H1 (cell line): ENCODE results near the gene TAOK1. TPM values are rescaled to one million over a fixed set of nuclear protein-coding genes. Genes with fewer than 3 reads are reported as not detected.

Experiments used
- CTCF ChIA-PET: fragments of 300-600 bp; sonication (Branson Sonifier 250); formaldehyde crosslinking; loops from one replicate; lab custom pipeline; 2021; ENCODE audit not compliant: partially characterized antibody; lab: Charles Lee
- POLR2A ChIA-PET: fragments of 300-600 bp; sonication (Branson Sonifier 250); formaldehyde crosslinking; loops from one replicate; lab custom pipeline; 2021; ENCODE audit warnings: inconsistent platforms; ENCODE audit not compliant: partially characterized antibody; lab: Charles Lee
- DNase-seq, 2 experiments: peaks; one replicate each; pipeline versions ENCODE4 v3.0.0 to v3.0.0-alpha.2; 2010 to 2022; ENCODE audit warnings: low spot score in 2 of 2, low read depth in 1 of 2, mixed read lengths in 1 of 2
- FAIRE-seq: peaks from 2 replicates; lab custom pipeline; 2011; peaks lifted over from hg19 to GRCh38; lab: Jason Lieb, UNC
- H2AFZ ChIP-seq: 2 replicates; pipeline ENCODE4 v1.8.1; 2012; ENCODE audit warnings: low read length, inconsistent platforms
- H2AK5ac ChIP-seq: 2 replicates; pipeline ENCODE4 v1.6.1; 2013; ENCODE audit warnings: low read depth, low read length
- H2BK120ac ChIP-seq: replicated peaks from 2 replicates; pipeline ENCODE3; 2013; ENCODE audit warnings: low read depth, low read length, inconsistent platforms
- H2BK12ac ChIP-seq: 2 replicates; pipeline ENCODE4 v1.6.1; 2013; ENCODE audit warnings: low read depth, low read length
- H2BK15ac ChIP-seq: 2 replicates; pipeline ENCODE4 v1.6.1; 2013; ENCODE audit warnings: low read length
- H2BK20ac ChIP-seq: 2 replicates; pipeline ENCODE4 v1.6.1; 2013; ENCODE audit warnings: low read length
- H2BK5ac ChIP-seq: 2 replicates; pipeline ENCODE4 v1.6.1; 2013; ENCODE audit warnings: low read depth, low read length
- H3K14ac ChIP-seq: 2 replicates; pipeline ENCODE4 v1.6.1; 2013; ENCODE audit warnings: inconsistent platforms; ENCODE audit not compliant: insufficient read length
- H3K18ac ChIP-seq: 2 replicates; pipeline ENCODE4 v1.6.1; 2013; ENCODE audit warnings: low read length; ENCODE audit errors: extremely low read depth
- H3K23ac ChIP-seq: 2 replicates; pipeline ENCODE4 v1.6.1; 2013; ENCODE audit warnings: inconsistent platforms; ENCODE audit not compliant: insufficient read length
- H3K23me2 ChIP-seq: 2 replicates; pipeline ENCODE4 v1.6.1; 2013; ENCODE audit warnings: low read depth, low read length
- H3K27ac ChIP-seq: 2 replicates; pipeline ENCODE4 v1.6.1; 2011; ENCODE audit warnings: low read depth, low read length, inconsistent platforms
- H3K27me3 ChIP-seq, 4 experiments: replicated peaks in 1 of 4; 1 replicate in 1 of 4; 2 replicates in 3 of 4; pipeline versions ENCODE4 v1.6.1 to v1.8.1; 2011 to 2013; ENCODE audit warnings: low read length in 3 of 4, mild to moderate bottlenecking in 3 of 4, inconsistent platforms in 2 of 4, mixed read lengths in 2 of 4, moderate library complexity in 1 of 4; ENCODE audit not compliant: control insufficient read depth in 3 of 4, insufficient read depth in 3 of 4; ENCODE audit errors: extremely low read depth in 1 of 4
- H3K36me3 ChIP-seq, 4 experiments: 2 replicates each; pipeline versions ENCODE4 v1.6.1 to v1.8.1; 2011 to 2013; ENCODE audit warnings: mild to moderate bottlenecking in 4 of 4, low read length in 3 of 4, moderate library complexity in 2 of 4, control low read depth in 1 of 4, inconsistent platforms in 1 of 4; ENCODE audit not compliant: insufficient read depth in 4 of 4, control insufficient read depth in 2 of 4
- H3K4ac ChIP-seq: replicated peaks from 2 replicates; pipeline ENCODE3; 2013; ENCODE audit warnings: low read length, low read depth, mixed read lengths, inconsistent platforms; ENCODE audit not compliant: insufficient read length
- H3K4me1 ChIP-seq, 4 experiments: replicated peaks in 1 of 4; 1 replicate in 1 of 4; 2 replicates in 3 of 4; pipeline versions ENCODE4 v1.6.1 to v1.8.1; 2011 to 2013; ENCODE audit warnings: low read length in 3 of 4, inconsistent platforms in 2 of 4, mixed read lengths in 1 of 4; ENCODE audit not compliant: insufficient read depth in 4 of 4, control insufficient read depth in 3 of 4
- H3K4me2 ChIP-seq, 2 experiments: 2 replicates each; pipeline versions ENCODE4 v1.6.1 to v1.8.1; 2011 to 2013; ENCODE audit warnings: low read depth in 2 of 2, low read length in 2 of 2, control low read depth in 1 of 2, inconsistent platforms in 1 of 2, mild to moderate bottlenecking in 1 of 2; ENCODE audit not compliant: insufficient read depth in 1 of 2
- H3K4me3 ChIP-seq, 4 experiments: fragments of 200-600, 300-600 bp in 1 of 4; sonication (generic), shearing (Covaris generic), sonication (Bioruptor Twin) in 1 of 4; 2 replicates each; pipeline versions ENCODE4 v1.5.1 to v1.8.1; 2011 to 2016; ENCODE audit warnings: low read length in 4 of 4, low read depth in 3 of 4, control low read depth in 2 of 4, inconsistent platforms in 2 of 4, mild to moderate bottlenecking in 2 of 4, mixed read lengths in 1 of 4, moderate library complexity in 1 of 4; ENCODE audit not compliant: insufficient read depth in 2 of 4; ENCODE audit errors: extremely low read depth in 1 of 4
- H3K56ac ChIP-seq: replicated peaks from 2 replicates; pipeline ENCODE3; 2013; ENCODE audit warnings: low read depth, mild to moderate bottlenecking, mixed read lengths, low read length, inconsistent platforms; ENCODE audit not compliant: insufficient read length
- H3K79me1 ChIP-seq: 2 replicates; pipeline ENCODE4 v1.6.1; 2013; ENCODE audit warnings: low read depth, low read length, control low read depth
- H3K79me2 ChIP-seq, 2 experiments: 2 replicates each; pipeline versions ENCODE4 v1.6.1 to v1.8.1; 2012 to 2013; ENCODE audit warnings: low read length in 2 of 2, mild to moderate bottlenecking in 2 of 2, inconsistent platforms in 1 of 2; ENCODE audit not compliant: insufficient read depth in 2 of 2, control insufficient read depth in 1 of 2
- H3K9ac ChIP-seq, 4 experiments: replicated peaks in 1 of 4; 1 replicate in 1 of 4; 2 replicates in 3 of 4; pipeline versions ENCODE4 v1.6.1 to v1.8.1; 2011 to 2013; ENCODE audit warnings: low read depth in 3 of 4, low read length in 3 of 4, control low read depth in 2 of 4, mild to moderate bottlenecking in 2 of 4, moderate library complexity in 2 of 4, inconsistent platforms in 1 of 4; ENCODE audit errors: extremely low read depth in 1 of 4
- H3K9me3 ChIP-seq, 2 experiments: 2 replicates each; pipeline versions ENCODE4 v1.6.1 to v1.8.1; 2012 to 2013; ENCODE audit warnings: mild to moderate bottlenecking in 2 of 2, moderate library complexity in 2 of 2, control low read depth in 1 of 2, inconsistent platforms in 1 of 2, low read depth in 1 of 2, low read length in 1 of 2, mixed read lengths in 1 of 2; ENCODE audit not compliant: insufficient read depth in 2 of 2
- H4K20me1 ChIP-seq, 2 experiments: replicated peaks in 1 of 2; 2 replicates each; pipeline versions ENCODE3 to v1.8.1; 2011 to 2013; ENCODE audit warnings: inconsistent platforms in 2 of 2, low read length in 2 of 2, mild to moderate bottlenecking in 1 of 2; ENCODE audit not compliant: insufficient read depth in 2 of 2, control insufficient read depth in 1 of 2
- H4K5ac ChIP-seq: 2 replicates; pipeline ENCODE4 v1.6.1; 2013; ENCODE audit warnings: low read length, low read depth, mixed read lengths, inconsistent platforms; ENCODE audit not compliant: insufficient read length
- H4K8ac ChIP-seq: 2 replicates; pipeline ENCODE4 v1.8.0; 2013; ENCODE audit warnings: mild to moderate bottlenecking, moderate library complexity, low read length, inconsistent platforms; ENCODE audit not compliant: insufficient read depth; ENCODE audit errors: extremely low read depth
- H4K91ac ChIP-seq: replicated peaks from 2 replicates; pipeline ENCODE3; 2013; ENCODE audit warnings: low read length, mixed read lengths, inconsistent platforms; ENCODE audit not compliant: insufficient read length
- EP300 ChIP-seq, 2 experiments: IDR thresholded peaks; 1 replicate in 1 of 2; 2 replicates in 1 of 2; pipeline ENCODE4 v1.6.1; 2011 to 2012; ENCODE audit warnings: low read depth in 2 of 2, low read length in 2 of 2, mild to moderate bottlenecking in 2 of 2, borderline replicate concordance in 1 of 2, inconsistent platforms in 1 of 2, moderate library complexity in 1 of 2
- GABPA ChIP-seq: IDR thresholded peaks from 2 replicates; pipeline ENCODE4 v1.6.1; 2011; ENCODE audit warnings: mild to moderate bottlenecking, low read length, moderate library complexity, borderline replicate concordance; ENCODE audit not compliant: insufficient read depth
- PHF8 ChIP-seq: fragments of 200-600 bp; sonication (generic); conservative IDR thresholded peaks from 2 replicates; pipeline ENCODE4 v1.7.1; 2012; ENCODE audit warnings: low read depth, mild to moderate bottlenecking, inconsistent platforms, low read length, moderate library complexity
- SUZ12 ChIP-seq: fragments of 200-600 bp; sonication (generic); IDR thresholded peaks from 2 replicates; pipeline ENCODE4 v1.6.1; 2012; ENCODE audit warnings: mild to moderate bottlenecking, inconsistent platforms, low read length, moderate library complexity, mixed read lengths
- YY1 ChIP-seq: IDR thresholded peaks from 2 replicates; pipeline ENCODE4 v1.6.1; 2011; ENCODE audit warnings: low read depth, mild to moderate bottlenecking, low read length
- ZNF274 ChIP-seq: IDR thresholded peaks from 2 replicates; pipeline ENCODE4 v1.7.0; 2012; ENCODE audit warnings: low read length, borderline replicate concordance; ENCODE audit errors: extremely low read depth
- WGBS, 2 experiments: shearing (Covaris generic) in 1 of 2; methylation state at CpG; one replicate each; pipeline versions ENCODE4 v1.1.6 to v1.1.7; 2013 to 2015; ENCODE audit warnings: low lambda C conversion rate in 2 of 2, mixed read lengths in 2 of 2, inconsistent platforms in 1 of 2, low coverage in 1 of 2, missing lambda C conversion rate in 1 of 2; ENCODE audit not compliant: insufficient replicate concordance in 2 of 2, insufficient coverage in 1 of 2, insufficient read length in 1 of 2; ENCODE audit errors: extremely low coverage in 1 of 2, missing lambda C conversion rate in 1 of 2; 5-methylcytosine and 5-hydroxymethylcytosine counted together
- polyA plus RNA-seq, 7 experiments: library from polyadenylated mRNA; depleted of rRNA in 3 of 7; stranded (reverse) in 5 of 7; unstranded in 2 of 7; fragments of >200 nt in 5 of 7; fragments of 200-250 nt in 2 of 7; gene quantifications; 1 replicate in 5 of 7; 2 replicates in 1 of 7; 4 replicates in 1 of 7; pipeline versions ENCODE4 v1.2.1 to v1.2.3, GENCODE V29; 2011 to 2013; ENCODE audit warnings: missing spikeins in 2 of 7, mixed read lengths in 2 of 7
- total RNA-seq: library from RNA; stranded (reverse); fragmentation: NEBNext Ultra II Directional; extraction: Animal tissue kit (Norgen Biotek cat#: 25700); gene quantifications from 2 replicates; pipeline ENCODE4 v1.2.1, GENCODE V29; 2021
- TF ChIP-seq, protein P1 (sequence below), 3 experiments: IDR thresholded peaks; 1 replicate in 2 of 3; 2 replicates in 1 of 3; pipeline versions ENCODE4 v1.5.1 to v1.6.1; 2011; ENCODE audit warnings: low read length in 3 of 3, mild to moderate bottlenecking in 3 of 3, inconsistent platforms in 2 of 3, low read depth in 1 of 3, moderate library complexity in 1 of 3; ENCODE audit not compliant: insufficient read depth in 1 of 3; ENCODE audit errors: control extremely low read depth in 1 of 3
- TF ChIP-seq, protein P2 (sequence below): IDR thresholded peaks from 2 replicates; pipeline ENCODE4 v1.6.1; 2012; ENCODE audit warnings: low read length, inconsistent platforms

TAOK1 gene
- total and polyA plus RNA-seq, 2 of the 8 experiments (the other 6 are each of a cell fraction or from before 2014, with no cell fraction given): 12.2 to 90.6 TPM

DNA sequence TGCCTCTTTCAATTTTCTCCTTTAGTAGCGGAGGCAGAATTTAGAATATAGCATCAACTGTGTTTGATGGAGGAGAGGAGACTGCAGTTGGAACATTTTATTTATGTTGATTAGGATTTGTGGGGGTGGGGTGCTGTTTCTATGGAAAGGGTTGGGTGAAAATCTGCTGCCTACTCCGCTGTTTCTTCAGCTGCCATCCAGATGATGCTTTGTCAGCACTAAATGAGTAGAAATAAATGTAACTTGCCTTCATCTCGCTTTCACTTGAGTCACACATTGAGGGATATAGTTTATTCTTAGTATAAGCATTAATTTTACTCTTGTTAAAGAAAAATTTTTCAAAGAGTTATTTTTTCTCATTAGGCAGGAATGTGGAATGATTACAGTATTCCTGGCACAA lies 134.5 kb downstream of the TAOK1 start:
- POLR2A ChIA-PET: no interaction called here
- H3K4me3 ChIP-seq: no peak overlapping the region
- no peak for FAIRE-seq

More for the DNA sequence above, 134.5 kb downstream of the TAOK1 start:
- CTCF ChIA-PET: interaction anchor here (1.0 to 2.9 kb wide), 3 partner anchors 11 to 155 kb away, joined by 3 to 20 read pairs (median 3); no protein-coding TSS in a partner anchor
- Histone ChIP-seq H2BK12ac (no peak overlapping the region), H3K14ac (no peak overlapping the region), H4K5ac (no peak overlapping the region), H2BK15ac (no peak overlapping the region), H3K27me3 (no peaks in the 10 kb centered on the region), H2BK120ac (no peak overlapping the region), H3K79me2 (no peaks in the 10 kb centered on the region), H4K8ac (no peak overlapping the region), H3K4me2 (no peak overlapping the region), H3K9ac (no peak overlapping the region)
- DNase-seq: no peak
- WGBS, 2 experiments: 86% methylated on average over 3 of the region's 3 CpGs; no CpG with 5 or more reads in 1 of the 2 experiments
- TF ChIP-seq, protein P1, sequence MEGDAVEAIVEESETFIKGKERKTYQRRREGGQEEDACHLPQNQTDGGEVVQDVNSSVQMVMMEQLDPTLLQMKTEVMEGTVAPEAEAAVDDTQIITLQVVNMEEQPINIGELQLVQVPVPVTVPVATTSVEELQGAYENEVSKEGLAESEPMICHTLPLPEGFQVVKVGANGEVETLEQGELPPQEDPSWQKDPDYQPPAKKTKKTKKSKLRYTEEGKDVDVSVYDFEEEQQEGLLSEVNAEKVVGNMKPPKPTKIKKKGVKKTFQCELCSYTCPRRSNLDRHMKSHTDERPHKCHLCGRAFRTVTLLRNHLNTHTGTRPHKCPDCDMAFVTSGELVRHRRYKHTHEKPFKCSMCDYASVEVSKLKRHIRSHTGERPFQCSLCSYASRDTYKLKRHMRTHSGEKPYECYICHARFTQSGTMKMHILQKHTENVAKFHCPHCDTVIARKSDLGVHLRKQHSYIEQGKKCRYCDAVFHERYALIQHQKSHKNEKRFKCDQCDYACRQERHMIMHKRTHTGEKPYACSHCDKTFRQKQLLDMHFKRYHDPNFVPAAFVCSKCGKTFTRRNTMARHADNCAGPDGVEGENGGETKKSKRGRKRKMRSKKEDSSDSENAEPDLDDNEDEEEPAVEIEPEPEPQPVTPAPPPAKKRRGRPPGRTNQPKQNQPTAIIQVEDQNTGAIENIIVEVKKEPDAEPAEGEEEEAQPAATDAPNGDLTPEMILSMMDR (IDR thresholded peaks at IDR 0.05; ENCODE audit: control extremely low read depth in 1 of 3, insufficient read depth in 1 of 3, low read depth in 1 of 3, low read length in 3 of 3): no peak
- TF ChIP-seq SUZ12 (no peak), GABPA (no peak), ZNF274 (no peak), PHF8 (no peak), YY1 (no peak), EP300 (IDR thresholded peaks at IDR 0.05; ENCODE audit: borderline replicate concordance in 1 of 2, low read depth in 2 of 2, low read length in 2 of 2) (no peak)
- TF ChIP-seq, protein P2, sequence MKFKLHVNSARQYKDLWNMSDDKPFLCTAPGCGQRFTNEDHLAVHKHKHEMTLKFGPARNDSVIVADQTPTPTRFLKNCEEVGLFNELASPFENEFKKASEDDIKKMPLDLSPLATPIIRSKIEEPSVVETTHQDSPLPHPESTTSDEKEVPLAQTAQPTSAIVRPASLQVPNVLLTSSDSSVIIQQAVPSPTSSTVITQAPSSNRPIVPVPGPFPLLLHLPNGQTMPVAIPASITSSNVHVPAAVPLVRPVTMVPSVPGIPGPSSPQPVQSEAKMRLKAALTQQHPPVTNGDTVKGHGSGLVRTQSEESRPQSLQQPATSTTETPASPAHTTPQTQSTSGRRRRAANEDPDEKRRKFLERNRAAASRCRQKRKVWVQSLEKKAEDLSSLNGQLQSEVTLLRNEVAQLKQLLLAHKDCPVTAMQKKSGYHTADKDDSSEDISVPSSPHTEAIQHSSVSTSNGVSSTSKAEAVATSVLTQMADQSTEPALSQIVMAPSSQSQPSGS: no peak
- TF ChIP-seq, all 59 proteins: peak for 0
- H2BK20ac ChIP-seq: no peak overlapping the region
- no peak overlapping the region for H3K4ac ChIP-seq
- no peak overlapping the region for H3K27ac ChIP-seq
- no peaks in the 10 kb centered on the region for H3K9me3 ChIP-seq
- H3K23me2 ChIP-seq: no peaks in the 10 kb centered on the region
- H3K56ac ChIP-seq: no peak overlapping the region
- no peaks in the 10 kb centered on the region for H4K20me1 ChIP-seq
- no peak overlapping the region for H2AK5ac ChIP-seq
- H3K79me1 ChIP-seq: no peaks in the 10 kb centered on the region
- no peak overlapping the region for H4K91ac ChIP-seq
- peaks cover 2 to 43% (median 14%) of the 10 kb centered on the region in 4 experiments; a peak in 6 of 8 replicates for H3K36me3 ChIP-seq
- no peaks in the 10 kb centered on the region for H3K4me1 ChIP-seq
- H2AFZ ChIP-seq: no peak overlapping the region
- H2BK5ac ChIP-seq: no peak overlapping the region
- H3K18ac ChIP-seq: no peak overlapping the region
- H3K23ac ChIP-seq: no peak overlapping the region
